Trophoblast cell (in vitro differentiated cells and primary cell): ENCODE data around the gene IBTK.

Experiments used
- DNase-seq, 2 donors: peaks; one replicate each; pipeline ENCODE4 v3.0.0-alpha.2; 2016
- H2AFZ ChIP-seq: 2 replicates; pipeline ENCODE4 v1.6.1; 2013; ENCODE audit warnings: low read length, moderate library complexity, mild to moderate bottlenecking; ENCODE audit not compliant: insufficient read depth, poor library complexity
- H2AK5ac ChIP-seq: 2 replicates; pipeline ENCODE4 v1.6.1; 2013; ENCODE audit warnings: mild to moderate bottlenecking, low read length
- H2BK120ac ChIP-seq: 2 replicates; pipeline ENCODE4 v1.6.1; 2013; ENCODE audit warnings: low read length, mild to moderate bottlenecking, moderate library complexity; ENCODE audit not compliant: insufficient read depth, poor library complexity
- H2BK12ac ChIP-seq: 2 replicates; pipeline ENCODE4 v1.6.1; 2013; ENCODE audit warnings: mild to moderate bottlenecking, low read length, moderate library complexity
- H2BK5ac ChIP-seq: 2 replicates; pipeline ENCODE4 v1.6.1; 2013; ENCODE audit warnings: low read length, low read depth, moderate library complexity, mild to moderate bottlenecking; ENCODE audit not compliant: poor library complexity
- H3K14ac ChIP-seq: 2 replicates; pipeline ENCODE4 v1.6.1; 2013; ENCODE audit warnings: mild to moderate bottlenecking, low read length
- H3K18ac ChIP-seq: 2 replicates; pipeline ENCODE4 v1.6.1; 2013; ENCODE audit warnings: mild to moderate bottlenecking, low read length
- H3K23ac ChIP-seq: 2 replicates; pipeline ENCODE4 v1.6.1; 2013; ENCODE audit warnings: low read length
- H3K27ac ChIP-seq: 2 replicates; pipeline ENCODE4 v1.5.1; 2013; ENCODE audit warnings: low read depth, mild to moderate bottlenecking, inconsistent platforms, low read length, moderate library complexity
- H3K27me3 ChIP-seq: 2 replicates; pipeline ENCODE4 v1.6.1; 2013; ENCODE audit warnings: inconsistent platforms, mild to moderate bottlenecking, low read length, moderate library complexity; ENCODE audit not compliant: insufficient read depth
- H3K36me3 ChIP-seq, 2 experiments: 1 replicate in 1 of 2; 2 replicates in 1 of 2; pipeline ENCODE4 v1.6.1; 2013; ENCODE audit warnings: low read length in 2 of 2, mild to moderate bottlenecking in 2 of 2, moderate library complexity in 1 of 2; ENCODE audit not compliant: insufficient read depth in 2 of 2, control insufficient read depth in 1 of 2
- H3K4ac ChIP-seq: 2 replicates; pipeline ENCODE4 v1.6.1; 2013; ENCODE audit warnings: low read depth, mild to moderate bottlenecking, low read length, moderate library complexity
- H3K4me1 ChIP-seq, 2 experiments: 1 replicate in 1 of 2; 2 replicates in 1 of 2; pipeline ENCODE4 v1.6.1; 2013; ENCODE audit warnings: low read length in 2 of 2, mild to moderate bottlenecking in 2 of 2, moderate library complexity in 1 of 2; ENCODE audit not compliant: insufficient read depth in 2 of 2, control insufficient read depth in 1 of 2
- H3K4me2 ChIP-seq: 2 replicates; pipeline ENCODE4 v1.6.1; 2013; ENCODE audit warnings: inconsistent platforms, mild to moderate bottlenecking, low read length, moderate library complexity
- H3K4me3 ChIP-seq: 2 replicates; pipeline ENCODE4 v1.5.1; 2013; ENCODE audit warnings: mild to moderate bottlenecking, low read depth, low read length, inconsistent platforms
- H3K79me1 ChIP-seq: one replicate; pipeline ENCODE4 v1.6.1; 2013; ENCODE audit warnings: low read length
- H3K79me2 ChIP-seq: 2 replicates; pipeline ENCODE4 v1.6.1; 2013; ENCODE audit warnings: low read length, mild to moderate bottlenecking; ENCODE audit not compliant: control insufficient read depth, insufficient read depth, poor library complexity
- H3K9ac ChIP-seq: 2 replicates; pipeline ENCODE4 v1.6.1; 2013; ENCODE audit warnings: mild to moderate bottlenecking, low read length
- H3K9me3 ChIP-seq: 2 replicates; pipeline ENCODE4 v1.6.1; 2013; ENCODE audit warnings: low read depth, mild to moderate bottlenecking, control low read depth, inconsistent platforms, low read length; ENCODE audit not compliant: insufficient read depth
- H4K12ac ChIP-seq: 2 replicates; pipeline ENCODE4 v1.6.1; 2013; ENCODE audit warnings: low read depth, mild to moderate bottlenecking, low read length, moderate library complexity
- H4K8ac ChIP-seq: 2 replicates; pipeline ENCODE4 v1.6.1; 2013; ENCODE audit warnings: low read depth, mild to moderate bottlenecking, low read length, moderate library complexity
- H4K91ac ChIP-seq: one replicate; pipeline ENCODE4 v1.6.1; 2013; ENCODE audit warnings: low read depth, mild to moderate bottlenecking, low read length, moderate library complexity
- WGBS: extraction: QIAGEN DNeasy Blood & Tissue Kit; methylation state at CpG from one replicate; pipeline ENCODE4 v1.1.7; 2013; ENCODE audit warnings: missing lambda C conversion rate; ENCODE audit not compliant: insufficient read length, insufficient coverage; ENCODE audit errors: extremely low coverage; 5-methylcytosine and 5-hydroxymethylcytosine counted together

IBTK gene

GRCh38 chr6:82264824-82265223, 17.3 kb upstream of the IBTK start:
- no peak overlapping the region for H3K18ac ChIP-seq
- H3K79me2 ChIP-seq: no peaks in the 10 kb centered on the region
- H2BK120ac ChIP-seq: no peak overlapping the region
- no peaks in the 10 kb centered on the region for H3K9me3 ChIP-seq
- H2BK5ac ChIP-seq: no peak overlapping the region
- no peak overlapping the region for H3K4me3 ChIP-seq
- no peak overlapping the region for H3K27ac ChIP-seq
- H3K79me1 ChIP-seq: no peaks in the 10 kb centered on the region
- no peak overlapping the region for H2AFZ ChIP-seq
- no peak overlapping the region for H2BK12ac ChIP-seq
- H3K36me3 ChIP-seq: no peaks in the 10 kb centered on the region
- no peak overlapping the region for H2AK5ac ChIP-seq
- H3K23ac ChIP-seq: no peak overlapping the region
- H3K4me1 ChIP-seq: peaks cover 0 to 2% of the 10 kb centered on the region in 2 experiments
- H3K14ac ChIP-seq: no peak overlapping the region
- no peak overlapping the region for H3K4me2 ChIP-seq
- H4K8ac ChIP-seq: no peak overlapping the region
- H3K27me3 ChIP-seq: no peaks in the 10 kb centered on the region
- H4K12ac ChIP-seq: no peak overlapping the region
- H3K9ac ChIP-seq: no peak overlapping the region
- peak; percentile 4 to 27 for DNase-seq
- no CpG with 5 or more reads among the region's 2 CpGs for WGBS
- H3K4ac ChIP-seq: no peak overlapping the region
- no peak overlapping the region for H4K91ac ChIP-seq

- Histone ChIP-seq H3K14ac (no peak overlapping the region), H2BK5ac (no peak overlapping the region), H2BK120ac (no peak overlapping the region), H3K27me3 (no peaks in the 10 kb centered on the region), H3K9ac (no peak overlapping the region), H3K79me1 (no peaks in the 10 kb centered on the region), H4K8ac (no peak overlapping the region), H3K4me1 (peaks cover 0 to 2% of the 10 kb centered on the region in 2 experiments), H4K91ac (no peak overlapping the region), H2BK12ac (no peak overlapping the region), H2AK5ac (no peak overlapping the region), H4K12ac (no peak overlapping the region), H3K4ac (no peak overlapping the region), H2AFZ (no peak overlapping the region), H3K18ac (no peak overlapping the region), H3K36me3 (no peaks in the 10 kb centered on the region), H3K4me2 (no peak overlapping the region), H3K4me3 (no peak overlapping the region), H3K23ac (no peak overlapping the region), H3K79me2 (no peaks in the 10 kb centered on the region), H3K27ac (no peak overlapping the region), H3K9me3 (no peaks in the 10 kb centered on the region)
- peak; percentile 66 to 90 for DNase-seq
Observed at GRCh38 chr6:82264321-82264720, 16.8 kb upstream of the IBTK start.

DNA sequence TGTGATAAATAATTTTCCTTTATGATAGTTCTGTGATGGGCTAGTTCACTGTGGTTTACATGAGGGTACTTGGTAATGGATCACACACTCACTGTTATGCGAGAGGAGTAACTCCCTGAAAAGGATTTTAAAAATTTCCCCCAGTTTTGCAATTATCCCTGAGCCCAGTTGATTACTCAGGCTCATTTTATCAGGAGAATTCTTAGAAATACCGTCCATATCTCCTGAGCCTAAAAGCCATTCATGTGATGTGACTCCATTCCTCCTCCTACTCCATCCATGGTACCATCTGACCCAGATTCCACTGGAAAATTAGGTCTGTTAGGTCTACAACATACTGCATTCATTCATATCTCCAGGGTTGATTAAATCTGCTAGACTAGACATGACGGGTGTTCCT, 16.4 kb upstream of the IBTK start:
- no peak overlapping the region for H3K23ac ChIP-seq
- H4K12ac ChIP-seq: no peak overlapping the region
- no peaks in the 10 kb centered on the region for H3K27me3 ChIP-seq
- H2BK5ac ChIP-seq: no peak overlapping the region
- no peaks in the 10 kb centered on the region for H3K9me3 ChIP-seq
- no peak overlapping the region for H4K91ac ChIP-seq
- H2BK120ac ChIP-seq: no peak overlapping the region
- no peak overlapping the region for H3K9ac ChIP-seq
- no peaks in the 10 kb centered on the region for H3K79me2 ChIP-seq
- no peak overlapping the region for H3K14ac ChIP-seq
- no peaks in the 10 kb centered on the region for H3K36me3 ChIP-seq
- no peak overlapping the region for H3K4ac ChIP-seq
- H3K4me3 ChIP-seq: no peak overlapping the region
- H3K79me1 ChIP-seq: no peaks in the 10 kb centered on the region
- WGBS: no CpG with 5 or more reads among the region's 3 CpGs
- H2AFZ ChIP-seq: no peak overlapping the region
- H3K18ac ChIP-seq: no peak overlapping the region
- no peak overlapping the region for H3K4me2 ChIP-seq
- no peak overlapping the region for H2BK12ac ChIP-seq
- peak; percentile 78 to 98 for DNase-seq
- H3K4me1 ChIP-seq: peaks cover 0 to 2% of the 10 kb centered on the region in 2 experiments
- H3K27ac ChIP-seq: no peak overlapping the region
- H4K8ac ChIP-seq: no peak overlapping the region
- H2AK5ac ChIP-seq: no peak overlapping the region

- Histone ChIP-seq H4K12ac (no peak overlapping the region), H2BK12ac (no peak overlapping the region), H3K27ac (no peak overlapping the region), H3K9me3 (no peaks in the 10 kb centered on the region), H3K9ac (no peak overlapping the region), H3K14ac (no peak overlapping the region), H3K4me2 (no peak overlapping the region), H4K8ac (no peak overlapping the region), H3K4me1 (peaks cover 0 to 2% of the 10 kb centered on the region in 2 experiments), H3K4ac (no peak overlapping the region), H3K79me1 (no peaks in the 10 kb centered on the region), H2AFZ (no peak overlapping the region), H4K91ac (no peak overlapping the region), H3K27me3 (no peaks in the 10 kb centered on the region), H2BK120ac (no peak overlapping the region), H3K79me2 (no peaks in the 10 kb centered on the region), H2AK5ac (no peak overlapping the region), H3K36me3 (no peaks in the 10 kb centered on the region), H3K18ac (no peak overlapping the region), H2BK5ac (no peak overlapping the region), H3K23ac (no peak overlapping the region), H3K4me3 (no peak overlapping the region)
- no CpG with 5 or more reads among the region's 2 CpGs for WGBS
- DNase-seq: no peak
Observed at GRCh38 chr6:82260997-82261732, 13.6 kb upstream of the IBTK start.
